Stimulated activated CD4-positive, alpha-beta T cell treated with anti-CD3 and anti-CD28 coated beads, Interleukin-12 subunit alpha, Interleukin-12 subunit beta, amount 100 ng/mL, for 48 hours (primary cell): ENCODE measurements around the gene PRKAG3.
"Not testable (repeated sequence)": the region's sequence is repeated elsewhere in the genome, so short reads cannot be mapped to it uniquely, and the experiment has no call there.

Experiments used
- DNase-seq, 3 donors: peaks; one replicate each; pipeline ENCODE4 v3.0.0-alpha.2; 2020; ENCODE audit warnings: low read depth in 2 of 3, low spot score in 1 of 3

Gene PRKAG3

DNA sequence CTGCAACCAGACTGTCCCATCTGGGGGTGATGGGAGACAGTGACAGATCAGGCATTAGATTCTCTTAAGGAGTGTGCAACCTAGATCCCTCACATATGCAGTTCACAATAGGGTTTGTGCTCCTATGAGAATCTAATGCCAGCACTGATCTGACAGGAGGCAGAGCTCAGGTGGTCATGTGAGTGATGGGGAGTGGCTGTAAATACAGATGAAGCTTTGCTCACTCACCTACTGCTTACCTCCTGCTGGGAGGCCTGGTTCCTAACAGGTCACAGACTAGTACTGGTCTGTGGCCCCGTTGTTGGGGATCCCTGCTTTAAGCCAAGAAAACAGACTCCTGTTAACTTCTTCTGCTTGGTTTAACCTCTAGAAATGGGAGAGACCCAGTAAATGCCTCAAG, 46.5 kb downstream of the PRKAG3 start:
- DNase-seq = no peak

DNA sequence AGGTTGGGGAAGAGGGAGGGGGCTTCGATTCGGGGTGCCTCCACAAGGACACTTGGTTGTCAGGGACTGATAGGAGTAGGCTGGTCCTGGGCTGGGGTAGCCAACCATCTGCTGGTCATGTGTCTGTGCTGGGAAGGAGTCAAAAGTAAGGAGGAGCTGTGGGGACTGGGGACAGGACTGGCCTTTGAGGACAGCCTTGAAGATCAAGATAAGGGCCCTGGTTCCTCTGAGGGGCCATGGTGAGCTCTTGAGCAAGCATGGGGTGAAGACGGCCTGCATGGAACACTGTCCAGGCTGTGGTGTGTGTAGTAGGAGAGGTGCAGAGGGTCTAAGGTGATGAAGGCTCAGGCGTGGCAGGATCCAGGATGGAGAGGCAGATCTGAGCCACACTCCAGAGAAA, 47.9 kb downstream of the PRKAG3 start:
- no peak for DNase-seq

DNA sequence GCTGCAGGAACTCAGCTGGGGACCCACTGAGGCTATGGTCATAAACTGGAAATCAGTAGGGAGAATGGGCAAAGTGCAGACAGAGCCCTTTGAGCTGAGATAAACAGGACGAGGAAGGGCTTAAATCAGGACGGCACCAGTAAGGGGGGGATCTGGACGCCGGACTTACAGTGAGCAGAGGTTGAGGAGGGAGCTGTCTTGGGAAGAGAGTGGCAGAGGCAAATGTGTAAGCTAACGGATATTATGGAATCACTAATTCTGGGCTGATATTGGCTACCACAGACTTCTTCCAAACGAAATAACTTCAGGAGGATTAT, 49.1 kb downstream of the PRKAG3 start:
- DNase-seq = no peak

DNA sequence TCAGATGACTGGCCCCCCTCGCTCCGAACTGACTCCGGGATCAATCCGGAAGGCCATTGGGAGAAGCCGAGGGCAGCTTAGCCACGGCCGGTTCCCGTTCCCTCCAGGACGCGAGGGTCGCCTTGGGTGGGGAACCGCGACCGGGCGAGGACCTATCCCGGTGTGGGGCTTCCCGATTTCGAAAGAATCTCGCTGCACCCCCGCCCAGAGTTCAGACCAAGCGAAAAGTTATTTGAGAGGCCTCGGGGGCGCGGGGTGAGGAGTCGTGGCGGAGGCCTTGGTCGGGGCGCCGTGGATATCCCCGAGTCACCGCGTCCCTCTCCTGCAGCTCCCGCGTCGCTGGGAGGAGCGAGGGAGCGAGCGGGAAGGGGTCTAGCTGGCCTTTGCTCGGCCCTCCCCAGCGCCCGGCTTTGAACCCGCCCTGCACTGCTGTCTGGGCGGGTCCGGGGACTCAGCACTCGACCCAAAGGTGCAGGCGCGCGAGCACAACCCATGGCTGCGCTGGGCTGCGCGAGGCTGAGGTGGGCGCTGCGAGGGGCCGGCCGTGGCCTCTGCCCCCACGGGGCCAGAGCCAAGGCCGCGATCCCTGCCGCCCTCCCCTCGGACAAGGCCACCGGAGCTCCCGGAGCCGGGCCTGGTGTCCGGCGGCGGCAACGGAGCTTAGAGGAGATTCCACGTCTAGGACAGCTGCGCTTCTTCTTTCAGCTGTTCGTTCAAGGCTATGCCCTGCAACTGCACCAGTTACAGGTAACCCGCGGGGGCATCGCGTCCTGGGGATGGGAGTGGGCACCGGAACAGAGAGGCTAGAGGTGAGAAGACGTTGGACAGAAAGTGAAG, 49.7 kb downstream of the PRKAG3 start, which contains the start of gene CYP27A1:
TSS of gene CYP27A1 (plus strand) at position 457 of the 837 bp plus-strand sequence. CDS start at position 493, 36 bp downstream.
- no peak for DNase-seq

DNA sequence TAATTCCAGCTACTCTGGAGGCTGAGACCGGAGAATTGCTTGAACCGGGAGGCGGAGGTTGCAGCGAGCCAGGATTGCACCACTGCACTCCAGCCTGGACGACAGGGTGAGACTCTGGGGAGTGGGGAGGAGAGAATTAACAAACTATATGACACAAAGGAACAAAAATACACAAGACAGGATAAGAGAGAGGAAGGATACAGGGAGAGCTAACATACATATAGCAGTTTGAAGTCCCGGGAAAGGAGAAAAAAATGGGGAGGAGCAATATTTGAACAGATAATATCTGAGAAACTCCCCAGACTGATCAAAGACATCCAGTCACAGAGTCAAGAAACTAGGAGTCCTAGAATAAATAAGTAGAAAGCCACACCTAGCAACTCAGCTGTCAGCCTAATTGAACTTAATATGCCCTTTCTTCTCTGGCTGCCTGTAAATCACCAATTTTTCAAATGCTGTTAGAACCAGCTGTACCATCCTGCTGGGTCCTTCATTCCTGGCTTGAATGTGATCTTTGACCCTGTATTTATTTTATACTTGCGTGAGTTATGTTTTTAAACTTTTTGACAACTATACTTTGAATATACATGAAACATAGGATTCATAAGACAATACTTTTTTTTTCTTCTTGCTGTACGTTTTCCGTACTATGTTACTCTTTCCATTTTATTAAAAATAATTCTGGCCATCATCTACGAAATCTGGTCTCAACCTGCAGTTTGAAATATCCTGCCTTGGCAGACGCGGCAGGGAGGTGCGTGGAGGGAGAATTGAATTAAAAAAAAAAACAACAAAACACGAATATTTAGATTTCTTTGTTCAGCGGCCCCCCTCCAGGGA, 50.5 kb downstream of the PRKAG3 start:
- no peak for DNase-seq

DNA sequence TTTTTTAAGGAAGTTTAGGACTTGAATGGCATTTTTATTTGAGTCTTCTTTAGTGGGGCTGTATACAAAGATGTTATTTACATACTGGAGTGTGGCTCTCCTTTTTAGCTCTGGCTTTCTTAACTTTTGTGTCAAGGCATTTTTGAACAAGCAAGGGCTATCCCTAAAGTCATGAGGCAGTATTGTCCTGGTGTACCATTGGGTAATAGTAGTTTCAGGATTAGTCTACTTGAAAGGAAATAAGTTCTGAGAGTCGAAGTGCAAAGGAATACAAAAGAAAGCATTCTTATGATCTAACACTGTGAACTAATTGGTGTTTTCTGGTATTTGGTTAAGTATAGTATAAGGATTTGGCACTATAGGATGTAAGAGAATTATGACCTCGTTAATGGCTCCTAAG, 51.6 kb downstream of the PRKAG3 start:
- DNase-seq = no peak

DNA sequence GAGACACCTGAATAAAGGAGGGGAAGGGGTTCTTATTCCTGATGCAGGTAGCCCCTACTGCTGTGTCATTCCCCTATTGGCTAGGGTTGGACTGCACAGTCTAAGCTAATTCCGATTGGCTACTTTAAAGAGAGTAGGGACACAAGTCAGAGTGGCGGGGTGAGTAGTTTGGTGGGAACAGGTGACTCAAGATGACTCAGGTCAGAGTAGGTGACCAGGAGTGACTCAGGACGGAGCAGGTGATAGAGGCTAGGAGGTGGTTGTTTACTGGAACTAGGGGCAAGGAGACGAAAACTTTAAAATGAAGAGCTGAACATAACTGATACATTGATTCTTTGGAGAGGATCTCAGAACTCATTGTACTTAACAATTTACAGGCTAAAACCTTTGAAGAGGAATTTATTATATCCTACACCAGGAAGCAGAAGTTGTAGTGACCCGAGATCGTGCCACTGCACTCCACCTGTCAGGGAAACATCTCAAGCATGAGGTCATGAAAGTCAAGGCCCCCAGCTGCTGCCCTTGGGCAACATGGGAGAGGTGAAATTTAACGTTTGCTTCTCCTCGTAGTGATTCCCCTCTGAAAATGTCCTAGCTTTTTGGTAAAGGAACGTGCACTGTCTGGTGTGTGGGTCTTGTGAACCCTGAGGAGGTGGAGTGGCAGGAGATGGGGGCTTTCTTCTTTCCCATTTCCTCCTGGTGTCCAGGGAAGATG, 54.2 kb downstream of the PRKAG3 start:
- DNase-seq = no peak

DNA sequence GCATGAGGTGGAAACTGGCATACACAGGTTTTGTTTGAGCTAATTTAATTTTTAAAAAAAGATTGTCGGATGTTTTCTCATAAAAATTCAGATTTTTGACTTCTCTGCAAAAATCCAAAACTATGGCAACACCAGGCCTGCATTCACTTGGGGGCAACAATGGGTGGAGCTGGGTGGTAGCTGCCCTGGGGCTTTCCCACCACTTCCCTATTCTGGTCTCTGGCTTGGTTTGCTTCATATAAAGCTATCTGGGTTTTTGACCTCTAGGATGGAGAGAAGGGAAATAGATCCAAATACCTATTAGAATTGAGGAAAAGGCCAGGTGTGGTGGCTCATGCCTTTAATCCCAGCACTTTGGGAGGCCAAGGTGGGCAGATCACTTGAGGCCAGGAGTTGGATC, 55.1 kb downstream of the PRKAG3 start:
- no peak for DNase-seq

DNA sequence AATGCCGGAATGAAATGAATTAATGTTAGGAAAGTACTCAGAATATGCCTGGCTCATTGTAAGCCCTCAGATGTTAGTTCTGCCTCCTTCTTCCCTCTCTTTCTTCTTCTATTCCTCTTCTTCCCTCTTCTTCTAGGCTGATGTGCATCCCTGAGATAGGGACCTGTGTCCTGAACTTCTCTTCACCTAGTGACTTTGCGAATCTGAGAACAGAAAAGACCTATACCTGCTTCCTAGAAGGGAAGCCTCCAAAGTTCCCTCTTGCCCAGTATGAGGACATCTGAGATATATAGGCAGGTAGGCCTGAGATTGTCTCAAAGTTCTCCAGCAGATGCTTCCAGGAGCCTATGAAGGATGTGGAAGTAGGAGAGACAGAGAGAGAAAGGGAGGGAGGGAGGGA, 57.7 kb downstream of the PRKAG3 start:
- DNase-seq = no peak

DNA sequence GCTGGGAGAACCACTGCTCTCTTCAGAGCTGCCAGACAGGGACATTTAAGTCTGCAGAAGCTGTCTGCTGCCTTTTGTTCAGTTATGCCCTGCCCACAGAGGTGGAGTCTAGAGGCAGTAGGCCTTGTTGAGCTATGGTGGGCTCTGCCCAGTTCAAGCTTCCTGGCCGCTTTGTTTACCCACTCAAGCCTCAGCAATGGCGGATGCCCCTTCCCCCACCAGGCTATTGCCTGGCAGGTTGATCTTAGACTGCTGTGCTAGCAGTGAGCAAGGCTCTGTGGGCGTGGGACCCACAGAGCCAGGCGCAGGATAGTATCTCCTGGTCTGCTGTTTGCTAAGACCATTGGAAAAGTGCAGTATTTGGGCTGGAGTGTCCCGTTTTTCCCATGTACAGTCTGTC, 58.8 kb downstream of the PRKAG3 start:
- not testable (repeated sequence) for DNase-seq
